LNCaP clone FGC (cell line): ENCODE data around the gene HPS5.
"Not testable (repeated sequence)": the region's sequence is repeated elsewhere in the genome, so short reads cannot be mapped to it uniquely, and the experiment has no call there.

Experiments
- DNase-seq: peaks from one replicate; pipeline ENCODE4 v3.0.0-alpha.2; 2011; ENCODE audit warnings: low read depth
- H3K4me3 ChIP-seq: 2 replicates; pipeline ENCODE4 v1.5.1; 2011; ENCODE audit warnings: mild to moderate bottlenecking, low read depth, low read length, control low read depth
- TF ChIP-seq, protein P1 (sequence below): IDR thresholded peaks from 2 replicates; pipeline ENCODE4 v1.5.1; 2012; ENCODE audit warnings: mild to moderate bottlenecking; ENCODE audit not compliant: control insufficient read depth, insufficient read depth; ENCODE audit errors: extremely low read depth

The HPS5 gene

DNA sequence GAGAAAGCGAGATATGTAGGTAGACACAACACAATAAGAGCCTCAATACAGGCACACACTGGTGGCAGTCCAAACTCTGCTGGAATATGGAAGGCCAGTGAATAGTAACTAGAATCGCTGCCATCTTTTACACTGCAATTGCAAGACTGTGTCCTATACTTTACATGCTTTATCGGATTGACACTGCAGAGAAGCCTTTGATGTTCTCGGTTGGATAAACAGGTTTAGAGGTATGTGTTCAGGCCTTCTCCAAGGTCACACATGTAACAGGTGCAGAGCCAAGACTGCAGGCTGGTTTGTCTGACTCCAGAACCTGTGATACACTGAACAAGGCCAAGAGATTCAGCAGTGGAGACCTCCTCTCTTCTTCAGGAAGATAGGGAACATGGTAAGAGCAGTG, 50.7 kb downstream of the HPS5 start:
- TF ChIP-seq, protein P1, sequence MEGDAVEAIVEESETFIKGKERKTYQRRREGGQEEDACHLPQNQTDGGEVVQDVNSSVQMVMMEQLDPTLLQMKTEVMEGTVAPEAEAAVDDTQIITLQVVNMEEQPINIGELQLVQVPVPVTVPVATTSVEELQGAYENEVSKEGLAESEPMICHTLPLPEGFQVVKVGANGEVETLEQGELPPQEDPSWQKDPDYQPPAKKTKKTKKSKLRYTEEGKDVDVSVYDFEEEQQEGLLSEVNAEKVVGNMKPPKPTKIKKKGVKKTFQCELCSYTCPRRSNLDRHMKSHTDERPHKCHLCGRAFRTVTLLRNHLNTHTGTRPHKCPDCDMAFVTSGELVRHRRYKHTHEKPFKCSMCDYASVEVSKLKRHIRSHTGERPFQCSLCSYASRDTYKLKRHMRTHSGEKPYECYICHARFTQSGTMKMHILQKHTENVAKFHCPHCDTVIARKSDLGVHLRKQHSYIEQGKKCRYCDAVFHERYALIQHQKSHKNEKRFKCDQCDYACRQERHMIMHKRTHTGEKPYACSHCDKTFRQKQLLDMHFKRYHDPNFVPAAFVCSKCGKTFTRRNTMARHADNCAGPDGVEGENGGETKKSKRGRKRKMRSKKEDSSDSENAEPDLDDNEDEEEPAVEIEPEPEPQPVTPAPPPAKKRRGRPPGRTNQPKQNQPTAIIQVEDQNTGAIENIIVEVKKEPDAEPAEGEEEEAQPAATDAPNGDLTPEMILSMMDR: no peak
- no peak overlapping the region for H3K4me3 ChIP-seq
- no peak for DNase-seq

DNA sequence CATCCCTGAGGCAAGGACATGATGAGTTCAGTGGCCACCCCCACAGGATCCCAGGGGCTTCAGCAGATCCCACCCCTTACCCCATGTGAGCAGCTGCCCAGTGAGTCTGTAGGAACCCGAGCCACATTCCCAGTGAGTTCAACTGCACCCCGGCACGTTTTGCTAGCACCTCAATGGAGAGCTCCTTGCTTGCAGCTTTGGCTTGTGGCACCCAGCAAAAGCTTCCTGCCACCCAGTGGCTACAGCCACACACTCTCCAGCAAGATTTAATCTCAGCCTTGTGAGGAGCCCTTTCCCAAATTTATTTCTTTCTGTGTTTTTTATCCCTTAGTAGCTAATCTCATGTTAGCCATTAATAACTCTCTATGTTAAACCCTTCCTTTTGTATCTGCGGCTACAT, 51.8 kb downstream of the HPS5 start:
- no peak for DNase-seq
- TF ChIP-seq, protein P1: peak; percentile 28
- H3K4me3 ChIP-seq: no peak overlapping the region

DNA sequence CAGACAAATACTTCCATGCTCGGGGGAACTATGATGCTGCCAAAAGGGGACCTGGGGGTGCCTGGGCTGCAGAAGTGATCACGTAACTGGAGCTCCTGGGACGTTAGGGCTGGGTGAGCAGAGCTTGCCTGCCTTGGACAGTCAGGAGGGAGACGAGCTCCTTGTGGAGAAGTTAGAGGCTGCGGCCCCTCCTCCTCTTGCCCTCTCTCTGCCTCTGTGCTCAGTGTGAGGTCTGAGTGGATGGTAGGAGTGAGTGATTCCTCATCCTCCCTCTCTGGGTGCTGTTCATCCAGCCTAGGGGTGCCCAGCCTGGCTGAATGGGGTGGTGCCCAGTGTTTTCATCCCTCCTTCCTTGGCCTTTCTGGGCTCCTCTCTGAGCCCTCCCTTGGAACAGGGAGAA, 52.7 kb downstream of the HPS5 start:
- DNase-seq, H3K4me3 ChIP-seq: not testable (repeated sequence)

DNA sequence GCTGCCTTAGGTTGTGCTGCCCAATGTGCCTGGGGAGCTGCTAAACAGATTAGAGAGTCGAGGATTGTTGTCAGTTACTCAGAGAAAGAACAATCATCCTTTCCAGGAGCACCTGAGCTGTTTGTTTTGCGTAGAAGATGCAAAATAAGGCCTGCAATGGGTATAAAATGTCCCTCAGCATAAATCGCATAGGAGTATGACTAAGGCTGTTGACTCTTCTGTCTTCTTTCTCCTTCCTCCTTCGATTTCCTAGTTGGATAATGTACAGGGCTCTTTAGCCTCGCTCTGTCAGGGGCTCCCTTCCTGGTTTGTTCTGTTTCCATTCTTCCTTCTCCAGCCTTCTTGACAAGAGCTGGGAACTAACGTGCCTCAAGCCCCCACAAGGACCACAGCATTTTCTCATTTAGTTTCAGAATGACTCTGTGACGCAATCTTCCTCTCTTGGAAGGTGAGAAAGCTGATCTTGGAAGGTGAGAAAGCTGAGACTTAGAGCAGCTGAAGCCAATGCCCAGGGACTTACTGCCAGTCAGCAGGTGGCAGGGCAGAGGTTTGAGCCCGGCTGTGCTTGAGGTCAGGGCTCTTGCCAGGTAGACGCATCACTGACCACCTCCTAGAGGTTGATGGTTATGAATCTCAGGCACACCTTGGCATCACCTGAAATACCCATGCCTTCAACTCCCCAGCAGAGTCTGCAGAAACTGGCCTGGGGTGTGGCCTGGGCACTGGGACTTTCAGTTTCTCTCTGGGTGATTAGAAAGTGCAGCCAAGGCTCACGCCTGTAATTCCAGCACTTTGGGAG, 54.4 kb downstream of the HPS5 start:
- DNase-seq, H3K4me3 ChIP-seq: not testable (repeated sequence)

DNA sequence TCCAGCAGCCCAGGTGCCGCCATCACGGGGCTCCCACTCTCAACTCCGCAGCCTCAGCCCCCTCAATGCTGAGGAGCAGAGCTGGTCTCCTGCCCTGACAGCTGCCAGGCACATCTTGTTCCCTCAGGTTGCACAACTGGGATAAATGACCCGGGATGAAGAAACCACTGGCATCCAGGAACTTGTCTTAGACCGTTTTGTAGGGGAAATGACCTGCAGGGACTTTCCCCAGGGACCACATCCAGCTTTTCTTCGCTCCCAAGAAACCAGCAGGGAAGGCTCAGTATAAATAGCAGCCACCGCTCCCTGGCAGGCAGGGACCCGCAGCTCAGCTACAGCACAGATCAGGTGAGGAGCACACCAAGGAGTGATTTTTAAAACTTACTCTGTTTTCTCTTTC, 56.0 kb downstream of the HPS5 start, which contains the start of gene SAA1:
Gene SAA1, plus strand, starts transcription at position 316 of the 400 bp plus-strand sequence. CDS start 624 bp downstream, outside the sequence.
- TF ChIP-seq, protein P1: no peak
- DNase-seq: no peak
- no peak within 1 kb of the TSS for H3K4me3 ChIP-seq

DNA sequence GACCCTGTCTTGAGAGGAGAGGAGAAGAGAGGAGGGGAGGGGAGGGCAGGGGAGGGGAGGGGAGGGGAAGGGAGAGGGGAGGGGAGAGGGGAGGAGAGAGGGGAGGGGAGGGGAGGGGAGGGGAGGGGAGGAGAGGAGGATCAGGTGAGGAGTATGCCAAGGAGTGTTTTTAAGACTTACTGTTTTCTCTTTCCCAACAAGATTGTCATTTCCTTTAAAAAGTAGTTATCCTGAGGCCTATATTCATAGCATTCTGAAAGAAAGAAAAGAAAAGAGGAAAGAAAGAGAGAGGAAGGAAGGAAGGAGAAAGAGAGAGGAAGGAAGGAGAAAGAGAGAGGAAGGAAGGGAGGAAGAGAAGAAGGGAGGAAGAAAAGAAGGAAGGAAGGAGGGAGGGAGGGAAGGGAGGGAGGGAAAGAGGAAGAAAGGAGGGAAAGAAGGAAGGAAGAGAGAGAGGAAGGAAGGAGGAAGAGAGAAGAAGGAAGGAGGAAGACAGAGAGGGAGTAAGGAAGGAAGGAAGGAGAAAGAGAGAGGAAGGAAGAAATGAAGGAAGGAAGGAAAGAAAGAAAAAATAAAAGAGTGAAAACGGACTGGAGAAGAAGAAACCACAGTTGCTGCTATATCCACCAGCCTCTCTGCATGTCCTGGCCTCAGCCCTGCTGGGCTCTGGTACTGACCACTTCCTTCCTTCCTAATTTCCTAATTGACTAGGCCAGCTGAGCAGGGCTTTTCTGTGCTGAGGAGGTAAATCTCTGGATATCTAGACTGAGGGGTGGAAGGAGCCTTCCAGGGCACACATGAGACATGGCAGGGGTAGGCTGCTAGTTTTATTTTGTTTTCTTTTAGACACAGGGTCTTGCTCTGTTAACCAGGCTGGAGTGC, 57.0 kb downstream of the HPS5 start:
- TF ChIP-seq, protein P1: no peak
- no peak overlapping the region for H3K4me3 ChIP-seq
- DNase-seq: no peak

DNA sequence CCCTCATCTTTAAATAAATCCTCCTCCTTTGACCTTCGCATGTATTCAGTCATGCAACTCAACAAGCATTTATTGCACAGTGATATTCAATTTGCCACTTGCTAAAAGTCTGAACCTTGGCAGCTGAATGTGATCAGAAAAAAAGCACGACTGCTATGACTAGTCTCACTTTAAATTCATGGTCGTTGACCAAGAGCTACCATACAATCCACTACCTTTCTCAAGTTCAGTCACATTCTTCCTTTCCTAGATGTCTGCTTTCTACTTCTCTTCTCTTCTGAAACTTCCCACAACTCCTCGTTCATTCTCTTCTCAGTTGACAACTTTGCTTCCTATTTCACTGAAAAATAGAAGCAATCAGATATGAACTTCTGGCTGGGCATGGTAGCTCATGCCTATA, 57.9 kb downstream of the HPS5 start:
- TF ChIP-seq, protein P1: no peak
- no peak overlapping the region for H3K4me3 ChIP-seq
- no peak for DNase-seq

DNA sequence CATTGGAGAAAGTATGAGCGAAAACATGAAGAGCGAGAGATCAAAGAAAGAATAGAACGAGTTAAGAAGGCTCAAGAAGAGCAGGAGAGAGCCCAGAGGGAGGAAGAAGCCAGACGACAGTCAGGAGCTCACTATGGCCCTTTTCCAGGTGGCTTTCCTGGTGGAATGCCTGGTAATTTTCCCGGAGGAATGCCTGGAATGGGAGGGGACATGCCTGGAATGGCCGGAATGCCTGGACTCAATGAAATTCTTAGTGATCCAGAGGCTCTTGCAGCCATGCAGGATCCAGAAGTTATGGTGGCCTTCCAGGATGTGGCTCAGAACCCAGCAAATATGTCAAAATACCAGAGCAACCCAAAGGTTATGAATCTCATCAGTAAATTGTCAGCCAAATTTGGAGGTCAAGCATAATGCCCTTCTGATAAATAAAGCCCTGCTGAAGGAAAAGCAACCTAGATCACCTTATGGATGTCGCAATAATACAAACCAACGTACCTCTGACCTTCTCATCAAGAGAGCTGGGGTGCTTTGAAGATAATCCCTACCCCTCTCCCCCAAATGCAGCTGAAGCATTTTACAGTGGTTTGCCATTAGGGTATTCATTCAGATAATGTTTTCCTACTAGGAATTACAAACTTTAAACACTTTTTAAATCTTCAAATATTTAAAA, 59.1 kb downstream of the HPS5 start:
- DNase-seq: not testable (repeated sequence)

More for the DNA sequence above, 59.1 kb downstream of the HPS5 start:
- not testable (repeated sequence) for H3K4me3 ChIP-seq
